Panc1 (cell line): ENCODE results near the gene B3GALNT1.

Experiments
- CTCF ChIP-seq: fragments of 450-650 bp; IDR thresholded peaks from 2 replicates; pipeline ENCODE4 v1.5.1; 2017; ENCODE audit warnings: mild to moderate bottlenecking
- POLR2AphosphoS5 ChIP-seq: IDR thresholded peaks from 2 replicates; pipeline ENCODE4 v1.6.1; 2012; ENCODE audit warnings: mild to moderate bottlenecking, low read depth, low read length, moderate library complexity
- REST ChIP-seq, 2 experiments: IDR thresholded peaks; 2 replicates each; pipeline ENCODE4 v1.6.1; 2011 to 2012; ENCODE audit warnings: low read depth in 2 of 2, control low read depth in 1 of 2, low read length in 1 of 2, mild to moderate bottlenecking in 1 of 2, moderate library complexity in 1 of 2; ENCODE audit not compliant: insufficient read depth in 1 of 2
- SIN3A ChIP-seq: IDR thresholded peaks from 2 replicates; pipeline ENCODE4 v1.6.1; 2012; ENCODE audit warnings: low read depth, mild to moderate bottlenecking, low read length, moderate library complexity, borderline replicate concordance; ENCODE audit not compliant: insufficient read depth

DNA sequence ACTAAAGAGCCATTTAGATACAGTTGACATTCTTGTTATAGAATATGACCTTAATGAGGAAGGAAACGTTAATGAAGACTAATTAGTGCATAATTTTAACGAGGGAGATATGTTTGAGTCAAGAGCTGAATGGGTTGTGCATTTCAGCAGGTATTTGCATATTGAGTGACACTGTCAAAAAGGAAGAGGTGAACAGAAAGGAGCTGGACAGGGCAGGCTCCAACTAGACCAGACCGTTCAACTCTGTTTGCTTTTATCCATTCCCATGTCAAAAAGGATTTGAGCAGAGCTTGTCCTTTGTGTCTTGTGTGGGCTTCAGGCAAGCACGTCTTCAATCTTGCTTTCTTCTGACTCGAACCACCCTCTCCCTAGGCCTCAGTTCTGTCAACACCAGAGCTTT is 40.7 kb downstream of the B3GALNT1 start:
- TF ChIP-seq CTCF (no peak), REST (IDR thresholded peaks at IDR 0.05; ENCODE audit: insufficient read depth in 1 of 2, low read depth in 2 of 2, low read length in 1 of 2) (no peak), POLR2AphosphoS5 (no peak), SIN3A (no peak)
